H1 (cell line): ENCODE measurements around the gene MPPED2. TPM values are rescaled to one million over a fixed set of nuclear protein-coding genes. Genes with fewer than 3 reads are reported as not detected.
A peak's percentile ranks its signal among the peaks of the same experiment; 100 is the strongest.

Experiments used
- CTCF ChIA-PET: fragments of 300-600 bp; sonication (Branson Sonifier 250); formaldehyde crosslinking; loops from one replicate; lab custom pipeline; 2021; ENCODE audit not compliant: partially characterized antibody; lab: Charles Lee
- POLR2A ChIA-PET: fragments of 300-600 bp; sonication (Branson Sonifier 250); formaldehyde crosslinking; loops from one replicate; lab custom pipeline; 2021; ENCODE audit warnings: inconsistent platforms; ENCODE audit not compliant: partially characterized antibody; lab: Charles Lee
- DNase-seq, 2 experiments: peaks; one replicate each; pipeline versions ENCODE4 v3.0.0 to v3.0.0-alpha.2; 2010 to 2022; ENCODE audit warnings: low spot score in 2 of 2, low read depth in 1 of 2, mixed read lengths in 1 of 2
- FAIRE-seq: peaks from 2 replicates; lab custom pipeline; 2011; peaks lifted over from hg19 to GRCh38; lab: Jason Lieb, UNC
- H2AFZ ChIP-seq: 2 replicates; pipeline ENCODE4 v1.8.1; 2012; ENCODE audit warnings: low read length, inconsistent platforms
- H2AK5ac ChIP-seq: 2 replicates; pipeline ENCODE4 v1.6.1; 2013; ENCODE audit warnings: low read depth, low read length
- H2BK120ac ChIP-seq: replicated peaks from 2 replicates; pipeline ENCODE3; 2013; ENCODE audit warnings: low read depth, low read length, inconsistent platforms
- H2BK12ac ChIP-seq: 2 replicates; pipeline ENCODE4 v1.6.1; 2013; ENCODE audit warnings: low read depth, low read length
- H2BK15ac ChIP-seq: 2 replicates; pipeline ENCODE4 v1.6.1; 2013; ENCODE audit warnings: low read length
- H2BK20ac ChIP-seq: 2 replicates; pipeline ENCODE4 v1.6.1; 2013; ENCODE audit warnings: low read length
- H2BK5ac ChIP-seq: 2 replicates; pipeline ENCODE4 v1.6.1; 2013; ENCODE audit warnings: low read depth, low read length
- H3K14ac ChIP-seq: 2 replicates; pipeline ENCODE4 v1.6.1; 2013; ENCODE audit warnings: inconsistent platforms; ENCODE audit not compliant: insufficient read length
- H3K18ac ChIP-seq: 2 replicates; pipeline ENCODE4 v1.6.1; 2013; ENCODE audit warnings: low read length; ENCODE audit errors: extremely low read depth
- H3K23ac ChIP-seq: 2 replicates; pipeline ENCODE4 v1.6.1; 2013; ENCODE audit warnings: inconsistent platforms; ENCODE audit not compliant: insufficient read length
- H3K23me2 ChIP-seq: 2 replicates; pipeline ENCODE4 v1.6.1; 2013; ENCODE audit warnings: low read depth, low read length
- H3K27ac ChIP-seq: 2 replicates; pipeline ENCODE4 v1.6.1; 2011; ENCODE audit warnings: low read depth, low read length, inconsistent platforms
- H3K27me3 ChIP-seq, 4 experiments: replicated peaks in 1 of 4; 1 replicate in 1 of 4; 2 replicates in 3 of 4; pipeline versions ENCODE4 v1.6.1 to v1.8.1; 2011 to 2013; ENCODE audit warnings: low read length in 3 of 4, mild to moderate bottlenecking in 3 of 4, inconsistent platforms in 2 of 4, mixed read lengths in 2 of 4, moderate library complexity in 1 of 4; ENCODE audit not compliant: control insufficient read depth in 3 of 4, insufficient read depth in 3 of 4; ENCODE audit errors: extremely low read depth in 1 of 4
- H3K36me3 ChIP-seq, 4 experiments: 2 replicates each; pipeline versions ENCODE4 v1.6.1 to v1.8.1; 2011 to 2013; ENCODE audit warnings: mild to moderate bottlenecking in 4 of 4, low read length in 3 of 4, moderate library complexity in 2 of 4, control low read depth in 1 of 4, inconsistent platforms in 1 of 4; ENCODE audit not compliant: insufficient read depth in 4 of 4, control insufficient read depth in 2 of 4
- H3K4ac ChIP-seq: replicated peaks from 2 replicates; pipeline ENCODE3; 2013; ENCODE audit warnings: low read length, low read depth, mixed read lengths, inconsistent platforms; ENCODE audit not compliant: insufficient read length
- H3K4me1 ChIP-seq, 4 experiments: replicated peaks in 1 of 4; 1 replicate in 1 of 4; 2 replicates in 3 of 4; pipeline versions ENCODE4 v1.6.1 to v1.8.1; 2011 to 2013; ENCODE audit warnings: low read length in 3 of 4, inconsistent platforms in 2 of 4, mixed read lengths in 1 of 4; ENCODE audit not compliant: insufficient read depth in 4 of 4, control insufficient read depth in 3 of 4
- H3K4me2 ChIP-seq, 2 experiments: 2 replicates each; pipeline versions ENCODE4 v1.6.1 to v1.8.1; 2011 to 2013; ENCODE audit warnings: low read depth in 2 of 2, low read length in 2 of 2, control low read depth in 1 of 2, inconsistent platforms in 1 of 2, mild to moderate bottlenecking in 1 of 2; ENCODE audit not compliant: insufficient read depth in 1 of 2
- H3K4me3 ChIP-seq, 4 experiments: fragments of 200-600, 300-600 bp in 1 of 4; sonication (generic), shearing (Covaris generic), sonication (Bioruptor Twin) in 1 of 4; 2 replicates each; pipeline versions ENCODE4 v1.5.1 to v1.8.1; 2011 to 2016; ENCODE audit warnings: low read length in 4 of 4, low read depth in 3 of 4, control low read depth in 2 of 4, inconsistent platforms in 2 of 4, mild to moderate bottlenecking in 2 of 4, mixed read lengths in 1 of 4, moderate library complexity in 1 of 4; ENCODE audit not compliant: insufficient read depth in 2 of 4; ENCODE audit errors: extremely low read depth in 1 of 4
- H3K56ac ChIP-seq: replicated peaks from 2 replicates; pipeline ENCODE3; 2013; ENCODE audit warnings: low read depth, mild to moderate bottlenecking, mixed read lengths, low read length, inconsistent platforms; ENCODE audit not compliant: insufficient read length
- H3K79me1 ChIP-seq: 2 replicates; pipeline ENCODE4 v1.6.1; 2013; ENCODE audit warnings: low read depth, low read length, control low read depth
- H3K79me2 ChIP-seq, 2 experiments: 2 replicates each; pipeline versions ENCODE4 v1.6.1 to v1.8.1; 2012 to 2013; ENCODE audit warnings: low read length in 2 of 2, mild to moderate bottlenecking in 2 of 2, inconsistent platforms in 1 of 2; ENCODE audit not compliant: insufficient read depth in 2 of 2, control insufficient read depth in 1 of 2
- H3K9ac ChIP-seq, 4 experiments: replicated peaks in 1 of 4; 1 replicate in 1 of 4; 2 replicates in 3 of 4; pipeline versions ENCODE4 v1.6.1 to v1.8.1; 2011 to 2013; ENCODE audit warnings: low read depth in 3 of 4, low read length in 3 of 4, control low read depth in 2 of 4, mild to moderate bottlenecking in 2 of 4, moderate library complexity in 2 of 4, inconsistent platforms in 1 of 4; ENCODE audit errors: extremely low read depth in 1 of 4
- H3K9me3 ChIP-seq, 2 experiments: 2 replicates each; pipeline versions ENCODE4 v1.6.1 to v1.8.1; 2012 to 2013; ENCODE audit warnings: mild to moderate bottlenecking in 2 of 2, moderate library complexity in 2 of 2, control low read depth in 1 of 2, inconsistent platforms in 1 of 2, low read depth in 1 of 2, low read length in 1 of 2, mixed read lengths in 1 of 2; ENCODE audit not compliant: insufficient read depth in 2 of 2
- H4K20me1 ChIP-seq, 2 experiments: replicated peaks in 1 of 2; 2 replicates each; pipeline versions ENCODE3 to v1.8.1; 2011 to 2013; ENCODE audit warnings: inconsistent platforms in 2 of 2, low read length in 2 of 2, mild to moderate bottlenecking in 1 of 2; ENCODE audit not compliant: insufficient read depth in 2 of 2, control insufficient read depth in 1 of 2
- H4K5ac ChIP-seq: 2 replicates; pipeline ENCODE4 v1.6.1; 2013; ENCODE audit warnings: low read length, low read depth, mixed read lengths, inconsistent platforms; ENCODE audit not compliant: insufficient read length
- H4K8ac ChIP-seq: 2 replicates; pipeline ENCODE4 v1.8.0; 2013; ENCODE audit warnings: mild to moderate bottlenecking, moderate library complexity, low read length, inconsistent platforms; ENCODE audit not compliant: insufficient read depth; ENCODE audit errors: extremely low read depth
- H4K91ac ChIP-seq: replicated peaks from 2 replicates; pipeline ENCODE3; 2013; ENCODE audit warnings: low read length, mixed read lengths, inconsistent platforms; ENCODE audit not compliant: insufficient read length
- CBX8 ChIP-seq: fragments of 300-800, 300-1000 bp; sonication (generic); IDR thresholded peaks from 2 replicates; pipeline ENCODE4 v1.7.1; 2016; ENCODE audit warnings: low read depth, low read length, borderline replicate concordance
- GABPA ChIP-seq: IDR thresholded peaks from 2 replicates; pipeline ENCODE4 v1.6.1; 2011; ENCODE audit warnings: mild to moderate bottlenecking, low read length, moderate library complexity, borderline replicate concordance; ENCODE audit not compliant: insufficient read depth
- SP2 ChIP-seq: IDR thresholded peaks from 2 replicates; pipeline ENCODE4 v1.6.1; 2012; ENCODE audit warnings: mild to moderate bottlenecking, low read length, inconsistent platforms
- TAF7 ChIP-seq: optimal IDR thresholded peaks from 2 replicates; pipeline ENCODE3; 2011; ENCODE audit warnings: low read depth, mild to moderate bottlenecking, inconsistent platforms, low read length, moderate library complexity, borderline replicate concordance
- WGBS, 2 experiments: shearing (Covaris generic) in 1 of 2; methylation state at CpG; one replicate each; pipeline versions ENCODE4 v1.1.6 to v1.1.7; 2013 to 2015; ENCODE audit warnings: low lambda C conversion rate in 2 of 2, mixed read lengths in 2 of 2, inconsistent platforms in 1 of 2, low coverage in 1 of 2, missing lambda C conversion rate in 1 of 2; ENCODE audit not compliant: insufficient replicate concordance in 2 of 2, insufficient coverage in 1 of 2, insufficient read length in 1 of 2; ENCODE audit errors: extremely low coverage in 1 of 2, missing lambda C conversion rate in 1 of 2; 5-methylcytosine and 5-hydroxymethylcytosine counted together
- polyA plus RNA-seq, 7 experiments: library from polyadenylated mRNA; depleted of rRNA in 3 of 7; stranded (reverse) in 5 of 7; unstranded in 2 of 7; fragments of >200 nt in 5 of 7; fragments of 200-250 nt in 2 of 7; gene quantifications; 1 replicate in 5 of 7; 2 replicates in 1 of 7; 4 replicates in 1 of 7; pipeline versions ENCODE4 v1.2.1 to v1.2.3, GENCODE V29; 2011 to 2013; ENCODE audit warnings: missing spikeins in 2 of 7, mixed read lengths in 2 of 7
- total RNA-seq: library from RNA; stranded (reverse); fragmentation: NEBNext Ultra II Directional; extraction: Animal tissue kit (Norgen Biotek cat#: 25700); gene quantifications from 2 replicates; pipeline ENCODE4 v1.2.1, GENCODE V29; 2021
- TF ChIP-seq, protein P1 (sequence below), 3 experiments: IDR thresholded peaks; 1 replicate in 2 of 3; 2 replicates in 1 of 3; pipeline versions ENCODE4 v1.5.1 to v1.6.1; 2011; ENCODE audit warnings: low read length in 3 of 3, mild to moderate bottlenecking in 3 of 3, inconsistent platforms in 2 of 3, low read depth in 1 of 3, moderate library complexity in 1 of 3; ENCODE audit not compliant: insufficient read depth in 1 of 3; ENCODE audit errors: control extremely low read depth in 1 of 3

MPPED2 gene
- total and polyA plus RNA-seq, 2 of the 8 experiments (the other 6 are each of a cell fraction or from before 2014, with no cell fraction given) = 1.3 to 3.5 TPM

DNA sequence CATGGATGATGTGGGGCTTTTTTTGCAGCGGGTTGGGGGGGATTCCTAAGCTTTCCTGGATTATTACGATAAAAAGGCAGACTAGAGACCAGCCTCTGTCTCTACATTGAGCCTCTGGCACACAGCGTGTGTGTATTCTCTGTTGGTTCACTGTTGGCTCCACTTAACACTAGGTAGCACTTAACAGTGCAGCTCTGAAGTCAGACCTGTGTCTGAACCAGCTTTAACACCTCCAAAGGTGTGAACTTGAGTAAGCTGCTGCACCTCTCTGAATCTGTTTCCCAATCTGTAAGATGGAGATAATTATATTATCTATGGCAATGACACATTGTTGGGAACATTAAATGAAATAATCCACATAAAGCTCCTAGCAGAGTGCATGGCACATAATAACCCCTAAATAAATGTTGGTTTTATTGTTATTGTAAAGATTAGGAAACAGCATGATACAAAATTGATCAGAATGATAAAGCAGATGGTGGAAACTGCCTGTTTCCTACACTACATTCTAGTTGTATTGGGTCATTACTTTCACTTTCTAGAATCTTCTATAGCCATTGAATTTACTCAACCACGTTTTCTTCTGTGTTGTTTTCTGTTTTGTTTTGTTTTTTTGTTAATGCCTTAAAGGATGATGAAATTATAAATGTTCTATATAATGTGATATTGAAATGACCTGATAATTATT is 154.9 kb downstream of the MPPED2 start:
- H3K4me3 ChIP-seq = no peak overlapping the region
- H3K79me1 ChIP-seq = no peaks in the 10 kb centered on the region
- H3K23me2 ChIP-seq = no peaks in the 10 kb centered on the region
- no peaks in the 10 kb centered on the region for H3K36me3 ChIP-seq
- H2BK12ac ChIP-seq = no peak overlapping the region
- H2BK120ac ChIP-seq = no peak overlapping the region
- H3K9me3 ChIP-seq = no peaks in the 10 kb centered on the region
- no peak overlapping the region for H2AFZ ChIP-seq
- H3K27me3 ChIP-seq = no peaks in the 10 kb centered on the region
- 86% methylated on average over 4 of the region's 4 CpGs; no CpG with 5 or more reads in 1 of the 2 experiments for WGBS, 2 experiments
- no peak for DNase-seq
- peaks cover 0 to 3% (median 0%) of the 10 kb centered on the region in 4 experiments; a peak in 3 of 7 replicates for H3K4me1 ChIP-seq
- H3K9ac ChIP-seq = no peak overlapping the region
- no peak overlapping the region for H4K5ac ChIP-seq
- H4K91ac ChIP-seq = no peak overlapping the region
- no peak overlapping the region for H2BK5ac ChIP-seq
- no peak overlapping the region for H3K27ac ChIP-seq
- ChIA-PET CTCF (no interaction called here), POLR2A (no interaction called here)
- H3K56ac ChIP-seq = no peak overlapping the region
- 0 out of 2 replicates have a peak overlapping the region, but pooled peaks have one; percentile 17 for H3K18ac ChIP-seq
- no peak overlapping the region for H2BK20ac ChIP-seq
- H3K79me2 ChIP-seq = no peaks in the 10 kb centered on the region
- no peak overlapping the region for H3K4me2 ChIP-seq
- H4K20me1 ChIP-seq = no peaks in the 10 kb centered on the region
- no peak for FAIRE-seq
- TF ChIP-seq TAF7 (no peak), SP2 (no peak), GABPA (no peak), CBX8 (no peak)
- TF ChIP-seq, protein P1, sequence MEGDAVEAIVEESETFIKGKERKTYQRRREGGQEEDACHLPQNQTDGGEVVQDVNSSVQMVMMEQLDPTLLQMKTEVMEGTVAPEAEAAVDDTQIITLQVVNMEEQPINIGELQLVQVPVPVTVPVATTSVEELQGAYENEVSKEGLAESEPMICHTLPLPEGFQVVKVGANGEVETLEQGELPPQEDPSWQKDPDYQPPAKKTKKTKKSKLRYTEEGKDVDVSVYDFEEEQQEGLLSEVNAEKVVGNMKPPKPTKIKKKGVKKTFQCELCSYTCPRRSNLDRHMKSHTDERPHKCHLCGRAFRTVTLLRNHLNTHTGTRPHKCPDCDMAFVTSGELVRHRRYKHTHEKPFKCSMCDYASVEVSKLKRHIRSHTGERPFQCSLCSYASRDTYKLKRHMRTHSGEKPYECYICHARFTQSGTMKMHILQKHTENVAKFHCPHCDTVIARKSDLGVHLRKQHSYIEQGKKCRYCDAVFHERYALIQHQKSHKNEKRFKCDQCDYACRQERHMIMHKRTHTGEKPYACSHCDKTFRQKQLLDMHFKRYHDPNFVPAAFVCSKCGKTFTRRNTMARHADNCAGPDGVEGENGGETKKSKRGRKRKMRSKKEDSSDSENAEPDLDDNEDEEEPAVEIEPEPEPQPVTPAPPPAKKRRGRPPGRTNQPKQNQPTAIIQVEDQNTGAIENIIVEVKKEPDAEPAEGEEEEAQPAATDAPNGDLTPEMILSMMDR (IDR thresholded peaks at IDR 0.05; ENCODE audit: control extremely low read depth in 1 of 3, insufficient read depth in 1 of 3, low read depth in 1 of 3, low read length in 3 of 3) = no peak
- no peak overlapping the region for H4K8ac ChIP-seq
- H3K4ac ChIP-seq = no peak overlapping the region
- no peak overlapping the region for H2AK5ac ChIP-seq
- no peak overlapping the region for H3K14ac ChIP-seq
- no peak overlapping the region for H3K23ac ChIP-seq
- peak overlapping the region; percentile 47; the same call in 1 of the 2 replicates for H2BK15ac ChIP-seq
